ENCODE results near the gene SPACA6.

DNA sequence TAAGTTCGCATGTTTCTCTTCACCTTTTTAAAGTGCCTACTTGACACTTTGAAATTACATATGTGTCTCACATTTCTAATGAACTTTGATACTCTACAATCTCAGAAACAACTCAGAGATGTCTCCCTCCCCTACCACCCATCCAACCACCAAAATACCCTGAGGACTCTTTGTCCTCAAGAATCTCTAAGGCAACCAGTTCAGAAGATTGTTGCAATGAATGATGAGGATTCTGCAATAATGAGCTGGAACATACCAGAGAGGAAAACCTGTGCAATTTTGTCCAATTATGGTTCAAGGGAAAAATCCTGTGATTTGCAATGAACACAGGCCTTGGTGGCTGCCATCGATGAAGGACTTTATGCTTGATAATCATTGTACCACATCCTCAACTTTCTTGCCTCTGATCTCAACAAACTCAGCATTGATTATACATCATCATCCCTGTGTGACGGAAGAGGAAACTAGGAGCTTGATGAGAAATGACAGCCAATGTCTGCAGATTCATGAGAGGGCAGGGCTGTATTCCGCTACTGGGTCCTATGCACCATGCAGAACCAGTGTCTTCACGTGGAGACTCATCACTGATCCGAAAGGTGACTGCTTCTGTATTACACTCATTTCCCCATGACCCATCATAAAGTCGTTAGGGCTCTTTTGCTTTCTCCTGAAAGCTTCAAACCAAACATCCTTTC, 57.4 kb downstream of the SPACA6 start:
- TF ChIP-seq CTCF (IDR thresholded peaks at IDR 0.05), result no peak
- no peak for TF ChIP-seq POLR2A (IDR thresholded peaks at IDR 0.05)

Measured in uterus (tissue), 2 donors.